Activated CD4-positive, alpha-beta T cell treated with anti-CD3 and anti-CD28 coated beads, Interleukin-2, amount 10 ng/mL, durations not matched to agents 7 days and 5 days (primary cell): ENCODE results near the gene BTBD7. TPM values are rescaled to one million over a fixed set of nuclear protein-coding genes. Genes with fewer than 3 reads are reported as not detected.

Experiments used
- CTCF ChIA-PET: fragments of 350-600 bp; sonication (Branson Sonifier 250); formaldehyde crosslinking; loops from one replicate; lab custom pipeline; 2021; ENCODE audit warnings: antibody characterized with exemption; lab: Charles Lee
- POLR2A ChIA-PET: fragments of 350-600 bp; sonication (Branson Sonifier 250); formaldehyde crosslinking; loops from one replicate; lab custom pipeline; 2021; ENCODE audit warnings: antibody characterized with exemption; lab: Charles Lee
- DNase-seq: peaks from one replicate; pipeline ENCODE4 v3.0.0-alpha.2; 2020
- H3K27ac Mint-ChIP-seq: one replicate; pipeline ENCODE4 v1.8.0; 2021; ENCODE audit warnings: mild to moderate bottlenecking, moderate library complexity, mixed read lengths
- H3K27me3 Mint-ChIP-seq: one replicate; pipeline ENCODE4 v1.8.0; 2021; ENCODE audit warnings: mixed read lengths
- H3K36me3 Mint-ChIP-seq: one replicate; pipeline ENCODE4 v1.8.0; 2021; ENCODE audit warnings: low read depth, mixed read lengths
- H3K4me1 Mint-ChIP-seq: one replicate; pipeline ENCODE4 v1.8.0; 2021; ENCODE audit warnings: mixed read lengths
- H3K4me3 Mint-ChIP-seq: one replicate; pipeline ENCODE4 v1.8.0; 2021; ENCODE audit warnings: mild to moderate bottlenecking, moderate library complexity, mixed read lengths
- H3K9me3 Mint-ChIP-seq: one replicate; pipeline ENCODE4 v1.8.0; 2021; ENCODE audit warnings: mixed read lengths
- total RNA-seq, 2 experiments: library from RNA; stranded (reverse); gene quantifications; one replicate each; pipeline ENCODE4 v1.2.3, GENCODE V29; 2021

The BTBD7 gene
- total RNA-seq, 2 experiments from 2014 or later = 14.1 to 15.6 TPM

GRCh38 chr14:93320489-93320888 lies 12.3 kb downstream of the BTBD7 start:
- ChIA-PET CTCF (no interaction called here), POLR2A (no interaction called here)
- no peaks in the 10 kb centered on the region for H3K9me3 Mint-ChIP-seq
- no peak overlapping the region for H3K27ac Mint-ChIP-seq
- H3K4me1 Mint-ChIP-seq = peaks cover 16% of the 10 kb centered on the region
- H3K4me3 Mint-ChIP-seq = no peak overlapping the region
- peaks cover 25% of the 10 kb centered on the region for H3K36me3 Mint-ChIP-seq
- H3K27me3 Mint-ChIP-seq = no peaks in the 10 kb centered on the region
- DNase-seq = no peak

- Mint-ChIP-seq H3K4me3 (no peak overlapping the region), H3K4me1 (peaks cover 16% of the 10 kb centered on the region), H3K36me3 (peaks cover 23% of the 10 kb centered on the region), H3K9me3 (no peaks in the 10 kb centered on the region), H3K27me3 (no peaks in the 10 kb centered on the region), H3K27ac (no peak overlapping the region)
- ChIA-PET CTCF (no interaction called here), POLR2A (no interaction called here)
- DNase-seq = no peak
These were observed 12.9 kb downstream of the BTBD7 start for GRCh38 chr14:93319958-93320357.

- Mint-ChIP-seq H3K9me3 (no peaks in the 10 kb centered on the region), H3K4me1 (peaks cover 12% of the 10 kb centered on the region), H3K27me3 (no peaks in the 10 kb centered on the region), H3K27ac (no peak overlapping the region), H3K4me3 (no peak overlapping the region), H3K36me3 (peaks cover 19% of the 10 kb centered on the region)
- no peak for DNase-seq
- POLR2A ChIA-PET = no interaction called here
- CTCF ChIA-PET = no interaction called here
These were observed 13.3 kb downstream of the BTBD7 start for GRCh38 chr14:93319494-93319893.

- POLR2A ChIA-PET = no interaction called here
- Mint-ChIP-seq H3K36me3 (peaks cover 17% of the 10 kb centered on the region), H3K4me1 (peaks cover 12% of the 10 kb centered on the region), H3K9me3 (no peaks in the 10 kb centered on the region), H3K27ac (no peak overlapping the region), H3K4me3 (no peak overlapping the region), H3K27me3 (no peaks in the 10 kb centered on the region)
- no peak for DNase-seq
- CTCF ChIA-PET = no interaction called here
These were observed 13.9 kb downstream of the BTBD7 start for GRCh38 chr14:93318927-93319326.

- Mint-ChIP-seq H3K4me3 (no peak overlapping the region), H3K27me3 (no peaks in the 10 kb centered on the region), H3K36me3 (peaks cover 13% of the 10 kb centered on the region), H3K9me3 (no peaks in the 10 kb centered on the region), H3K27ac (no peak overlapping the region), H3K4me1 (peaks cover 12% of the 10 kb centered on the region)
- no peak for DNase-seq
- CTCF ChIA-PET = interaction anchor here (0.7 kb wide), 1 partner anchor 11 kb away, joined by 3 read pairs; no protein-coding TSS in a partner anchor
- POLR2A ChIA-PET = no interaction called here
These were observed 14.7 kb downstream of the BTBD7 start for GRCh38 chr14:93317875-93318807.

GRCh38 chr14:93317210-93317874 lies 15.5 kb downstream of the BTBD7 start:
- DNase-seq = no peak
- Mint-ChIP-seq H3K27me3 (no peaks in the 10 kb centered on the region), H3K27ac (no peak overlapping the region), H3K9me3 (no peaks in the 10 kb centered on the region), H3K4me1 (peaks cover 12% of the 10 kb centered on the region), H3K36me3 (peaks cover 13% of the 10 kb centered on the region), H3K4me3 (no peak overlapping the region)
- CTCF ChIA-PET = interaction anchor here (0.7 kb wide), 2 partner anchors 11 to 15 kb away, joined by 3 to 4 read pairs; no protein-coding TSS in a partner anchor
- POLR2A ChIA-PET = no interaction called here

GRCh38 chr14:93316716-93317115 lies 16.1 kb downstream of the BTBD7 start:
- Mint-ChIP-seq H3K9me3 (no peaks in the 10 kb centered on the region), H3K27me3 (no peaks in the 10 kb centered on the region), H3K27ac (no peak overlapping the region), H3K4me3 (no peak overlapping the region), H3K36me3 (peaks cover 13% of the 10 kb centered on the region), H3K4me1 (peaks cover 12% of the 10 kb centered on the region)
- POLR2A ChIA-PET = no interaction called here
- no peak for DNase-seq
- CTCF ChIA-PET = interaction anchor here (0.7 kb wide), 1 partner anchor 15 kb away, joined by 4 read pairs; no protein-coding TSS in a partner anchor

GRCh38 chr14:93315575-93315974 lies 17.3 kb downstream of the BTBD7 start:
- ChIA-PET POLR2A (no interaction called here), CTCF (interaction anchor here (0.6 kb wide), 1 partner anchor 456 kb away, joined by 4 read pairs; no protein-coding TSS in a partner anchor)
- Mint-ChIP-seq H3K27me3 (no peaks in the 10 kb centered on the region), H3K4me3 (no peak overlapping the region), H3K27ac (no peak overlapping the region), H3K9me3 (no peaks in the 10 kb centered on the region), H3K4me1 (peaks cover 12% of the 10 kb centered on the region), H3K36me3 (peaks cover 9% of the 10 kb centered on the region)
- no peak for DNase-seq

- ChIA-PET CTCF (no interaction called here), POLR2A (no interaction called here)
- no peak overlapping the region for H3K27ac Mint-ChIP-seq
- H3K9me3 Mint-ChIP-seq = no peaks in the 10 kb centered on the region
- H3K36me3 Mint-ChIP-seq = no peaks in the 10 kb centered on the region
- peaks cover under 1% of the 10 kb centered on the region for H3K4me1 Mint-ChIP-seq
- no peak overlapping the region for H3K4me3 Mint-ChIP-seq
- H3K27me3 Mint-ChIP-seq = no peaks in the 10 kb centered on the region
- DNase-seq = no peak
These were observed 21.8 kb downstream of the BTBD7 start for GRCh38 chr14:93311082-93311481.

GRCh38 chr14:93309427-93309966 lies 23.3 kb downstream of the BTBD7 start:
- peaks cover 2% of the 10 kb centered on the region for H3K4me1 Mint-ChIP-seq
- H3K27me3 Mint-ChIP-seq = no peaks in the 10 kb centered on the region
- CTCF ChIA-PET = no interaction called here
- H3K36me3 Mint-ChIP-seq = no peaks in the 10 kb centered on the region
- POLR2A ChIA-PET = no interaction called here
- no peak overlapping the region for H3K27ac Mint-ChIP-seq
- no peak for DNase-seq
- no peak overlapping the region for H3K4me3 Mint-ChIP-seq
- no peaks in the 10 kb centered on the region for H3K9me3 Mint-ChIP-seq

- H3K4me1 Mint-ChIP-seq = peaks cover 2% of the 10 kb centered on the region
- no peak for DNase-seq
- H3K27me3 Mint-ChIP-seq = no peaks in the 10 kb centered on the region
- H3K4me3 Mint-ChIP-seq = no peak overlapping the region
- no peaks in the 10 kb centered on the region for H3K36me3 Mint-ChIP-seq
- no peaks in the 10 kb centered on the region for H3K9me3 Mint-ChIP-seq
- POLR2A ChIA-PET = no interaction called here
- CTCF ChIA-PET = no interaction called here
- no peak overlapping the region for H3K27ac Mint-ChIP-seq
These were observed 24.0 kb downstream of the BTBD7 start for GRCh38 chr14:93308686-93309345.

GRCh38 chr14:93306812-93307211 lies 26.0 kb downstream of the BTBD7 start:
- H3K4me1 Mint-ChIP-seq = peaks cover 2% of the 10 kb centered on the region
- no peak for DNase-seq
- POLR2A ChIA-PET = no interaction called here
- no peak overlapping the region for H3K27ac Mint-ChIP-seq
- no peak overlapping the region for H3K4me3 Mint-ChIP-seq
- CTCF ChIA-PET = no interaction called here
- H3K9me3 Mint-ChIP-seq = no peaks in the 10 kb centered on the region
- H3K36me3 Mint-ChIP-seq = no peaks in the 10 kb centered on the region
- no peaks in the 10 kb centered on the region for H3K27me3 Mint-ChIP-seq
